Epithelial cell of esophagus (primary cell): Measurements from ENCODE around the gene FZD2.

Experiments
- DNase-seq: peaks from one replicate; pipeline ENCODE4 v3.0.0; 2010; ENCODE audit warnings: low read depth
- H3K4me3 ChIP-seq: 2 replicates; pipeline ENCODE4 v1.5.1; 2011; ENCODE audit warnings: mild to moderate bottlenecking, low read length, control low read depth
- TF ChIP-seq, protein P1 (sequence below): IDR thresholded peaks from 2 replicates; pipeline ENCODE4 v1.5.1; 2011; ENCODE audit warnings: low read depth, mild to moderate bottlenecking, low read length, control low read depth, inconsistent platforms; ENCODE audit not compliant: insufficient read depth; ENCODE audit errors: missing control alignments

Gene FZD2

DNA sequence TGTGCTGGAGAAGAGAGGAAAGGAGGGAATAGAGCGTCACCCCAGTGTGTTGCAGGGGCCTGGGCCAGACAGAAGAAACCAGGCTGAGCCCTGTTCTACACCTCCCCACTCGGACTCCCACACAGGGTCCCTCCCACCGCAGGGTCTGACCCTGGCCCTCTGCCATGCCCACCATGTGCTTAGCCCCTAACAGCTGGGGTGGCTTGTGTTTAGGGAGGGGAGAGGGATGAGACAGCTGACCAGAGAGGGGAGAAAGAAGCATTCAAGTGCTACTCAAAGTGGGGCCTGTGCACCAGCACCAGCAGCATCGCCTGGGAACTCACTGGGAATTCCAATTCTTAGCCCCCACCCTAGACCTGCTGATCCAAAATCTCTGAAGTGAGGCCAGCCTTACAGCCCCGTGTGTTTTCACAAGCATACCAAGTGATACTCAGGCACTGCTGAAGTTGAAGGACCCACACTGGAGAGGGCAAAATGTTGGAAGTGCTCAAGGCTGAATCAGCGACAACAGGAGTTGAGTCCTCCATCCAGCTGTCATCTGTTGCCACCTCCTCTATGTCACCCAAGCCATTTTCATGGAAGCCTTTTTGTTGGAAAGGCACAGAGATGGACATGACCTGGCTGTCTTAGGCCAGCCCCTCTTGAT lies 47.0 kb downstream of the FZD2 start:
- TF ChIP-seq, protein P1, sequence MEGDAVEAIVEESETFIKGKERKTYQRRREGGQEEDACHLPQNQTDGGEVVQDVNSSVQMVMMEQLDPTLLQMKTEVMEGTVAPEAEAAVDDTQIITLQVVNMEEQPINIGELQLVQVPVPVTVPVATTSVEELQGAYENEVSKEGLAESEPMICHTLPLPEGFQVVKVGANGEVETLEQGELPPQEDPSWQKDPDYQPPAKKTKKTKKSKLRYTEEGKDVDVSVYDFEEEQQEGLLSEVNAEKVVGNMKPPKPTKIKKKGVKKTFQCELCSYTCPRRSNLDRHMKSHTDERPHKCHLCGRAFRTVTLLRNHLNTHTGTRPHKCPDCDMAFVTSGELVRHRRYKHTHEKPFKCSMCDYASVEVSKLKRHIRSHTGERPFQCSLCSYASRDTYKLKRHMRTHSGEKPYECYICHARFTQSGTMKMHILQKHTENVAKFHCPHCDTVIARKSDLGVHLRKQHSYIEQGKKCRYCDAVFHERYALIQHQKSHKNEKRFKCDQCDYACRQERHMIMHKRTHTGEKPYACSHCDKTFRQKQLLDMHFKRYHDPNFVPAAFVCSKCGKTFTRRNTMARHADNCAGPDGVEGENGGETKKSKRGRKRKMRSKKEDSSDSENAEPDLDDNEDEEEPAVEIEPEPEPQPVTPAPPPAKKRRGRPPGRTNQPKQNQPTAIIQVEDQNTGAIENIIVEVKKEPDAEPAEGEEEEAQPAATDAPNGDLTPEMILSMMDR, result no peak
- DNase-seq, result no peak
- H3K4me3 ChIP-seq, result no peak overlapping the region

DNA sequence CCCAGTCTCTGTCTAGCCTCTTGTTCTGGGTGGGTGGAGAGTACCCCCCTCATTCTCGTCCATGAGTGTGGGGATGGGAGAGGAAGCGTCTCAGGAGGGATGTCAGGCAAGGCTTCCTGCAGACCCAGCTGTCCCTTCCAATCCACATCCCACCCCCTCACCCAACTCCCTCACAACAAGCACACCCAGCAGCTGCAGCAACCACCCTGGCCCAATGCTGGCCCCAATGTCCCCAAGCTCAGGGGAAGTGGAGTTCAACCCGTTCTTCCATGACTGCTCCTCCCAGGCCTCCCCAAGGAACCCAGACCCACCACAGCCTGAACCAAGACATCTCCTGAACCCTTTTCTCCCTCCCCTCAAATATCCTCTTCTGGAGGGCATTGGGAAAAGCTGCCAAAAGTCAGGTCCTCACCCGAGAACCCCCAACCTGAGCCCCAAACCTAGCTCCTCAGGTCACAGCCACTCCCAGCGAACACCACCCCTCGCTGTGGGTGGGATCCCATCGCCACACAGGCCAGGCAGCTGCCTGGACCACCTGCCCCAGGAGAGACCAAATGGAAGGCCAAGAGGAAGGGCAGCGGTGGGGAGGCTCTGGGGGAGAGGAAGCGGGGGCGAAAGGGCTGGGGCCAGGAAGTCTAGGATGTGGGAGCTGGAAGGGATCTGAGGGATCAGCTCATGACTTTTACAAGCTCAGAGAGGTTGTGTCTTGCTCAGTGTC lies 47.6 kb downstream of the FZD2 start:
- TF ChIP-seq, protein P1, result no peak
- no peak for DNase-seq
- no peak overlapping the region for H3K4me3 ChIP-seq

DNA sequence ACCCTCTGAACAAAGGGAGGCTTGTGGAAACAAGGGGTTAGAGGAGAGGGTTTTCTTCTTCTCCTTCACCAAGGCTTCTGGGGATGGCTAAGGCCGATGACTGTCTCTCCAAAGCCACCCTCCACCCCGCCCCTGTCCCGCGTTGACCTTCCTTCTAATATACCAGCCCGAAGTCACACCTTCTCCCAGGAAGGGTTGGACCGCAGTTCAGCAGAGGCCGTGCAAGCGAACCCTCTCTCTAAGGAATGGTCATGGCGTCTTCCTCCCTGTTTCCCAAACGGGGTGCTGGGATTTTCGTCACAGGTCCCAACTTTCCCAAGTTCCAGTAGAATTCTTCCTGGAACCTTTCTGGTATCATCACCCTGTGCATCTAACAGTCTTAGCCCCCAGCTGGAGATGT lies 49.4 kb downstream of the FZD2 start:
- no peak for DNase-seq
- no peak overlapping the region for H3K4me3 ChIP-seq
- TF ChIP-seq, protein P1, result no peak

DNA sequence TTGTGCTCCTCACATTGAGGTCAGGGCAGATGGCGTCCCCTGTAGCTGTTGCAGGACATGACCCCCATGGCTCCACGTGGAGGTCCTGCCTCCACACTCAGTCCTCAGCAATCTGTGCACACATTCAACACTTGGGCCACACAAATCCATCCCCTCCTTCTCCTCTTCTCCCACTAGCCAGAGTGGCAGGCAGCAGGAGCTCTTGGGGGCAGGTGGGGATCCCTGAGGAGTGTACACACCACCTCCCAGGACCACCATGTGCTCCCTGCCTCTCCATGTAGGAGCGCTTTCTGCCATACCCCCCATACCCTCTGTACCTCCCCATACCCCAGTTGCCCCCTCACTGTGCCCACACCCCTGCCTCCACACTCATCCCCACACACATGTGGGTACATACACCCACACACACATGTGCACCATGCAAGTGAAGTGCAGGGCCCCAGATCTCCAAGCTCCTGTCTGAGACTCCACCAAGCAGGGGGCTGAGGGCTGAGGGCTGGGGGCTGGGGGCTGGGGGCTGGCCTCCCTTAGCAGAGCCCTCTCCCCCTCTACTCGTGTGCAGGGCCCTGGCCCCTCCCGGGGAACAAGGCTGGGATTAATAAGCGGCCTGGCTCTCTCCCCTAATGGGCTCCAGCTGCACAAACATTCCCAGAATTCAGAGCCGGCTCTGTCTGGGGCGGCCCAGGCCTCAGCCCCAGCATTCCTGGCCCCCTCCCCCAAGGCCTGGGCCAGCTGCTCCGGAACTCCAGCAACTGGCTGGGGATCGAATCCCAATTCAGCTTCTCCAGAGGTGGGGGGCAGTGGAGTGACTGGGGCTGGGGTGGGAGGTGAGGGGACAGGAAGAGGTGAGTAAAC lies 50.8 kb downstream of the FZD2 start:
- no peak for DNase-seq
- no peak overlapping the region for H3K4me3 ChIP-seq
- TF ChIP-seq, protein P1, result no peak

DNA sequence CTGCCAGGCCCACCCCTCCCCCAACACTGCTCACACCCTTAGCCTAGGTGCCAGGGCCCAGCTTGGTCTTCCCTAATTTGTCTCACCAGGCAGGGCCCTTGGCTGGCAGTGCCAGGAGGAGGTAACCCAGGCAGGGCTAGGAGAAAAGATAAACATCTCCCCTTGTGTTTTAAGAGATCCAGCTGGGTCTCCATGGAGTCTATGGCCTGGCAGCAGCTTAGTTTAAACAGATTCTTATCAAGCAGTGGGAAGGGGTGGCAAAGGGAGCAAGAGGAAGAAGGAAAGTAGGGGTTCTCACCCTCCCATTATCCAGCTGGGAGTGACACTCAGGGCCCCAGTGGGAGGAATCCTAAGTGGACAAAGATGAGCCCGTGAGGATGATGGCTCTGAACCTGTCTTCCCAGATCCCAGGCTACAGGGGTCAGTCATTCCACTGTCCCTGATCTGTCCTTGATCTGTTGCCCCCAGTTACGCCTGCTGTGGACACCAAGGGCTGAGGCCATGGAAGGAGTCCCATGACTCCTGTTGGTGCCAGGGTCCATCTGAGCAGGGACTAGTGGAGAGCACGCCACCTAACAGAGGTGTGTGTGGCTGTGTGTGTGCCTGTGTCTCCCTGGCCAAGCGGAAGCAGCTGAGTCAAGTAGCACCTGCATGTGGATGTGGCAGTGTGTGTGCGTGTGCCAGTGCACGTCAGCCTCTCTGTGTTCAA lies 51.6 kb downstream of the FZD2 start:
- H3K4me3 ChIP-seq, result no peak overlapping the region
- TF ChIP-seq, protein P1, result no peak
- DNase-seq, result no peak

DNA sequence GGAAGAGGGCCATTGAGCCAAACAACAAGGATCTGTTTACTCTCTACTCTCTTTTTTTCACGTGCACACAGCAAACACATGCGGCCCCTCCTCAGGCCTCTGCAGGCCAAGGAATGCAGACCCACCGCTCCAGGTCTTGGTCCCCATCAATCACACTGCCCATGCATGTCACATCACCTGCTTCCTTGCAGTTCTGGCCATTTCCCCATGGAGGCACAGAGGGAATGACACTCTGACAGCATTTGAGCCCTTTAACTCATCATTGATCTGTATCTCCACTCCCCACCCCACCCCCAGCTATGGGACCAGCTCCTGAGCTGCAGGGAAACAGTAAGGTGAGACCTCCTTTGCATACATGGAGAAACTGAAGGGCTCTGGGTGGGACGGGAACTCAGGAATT lies 53.0 kb downstream of the FZD2 start:
- H3K4me3 ChIP-seq, result no peak overlapping the region
- TF ChIP-seq, protein P1, result no peak
- DNase-seq, result no peak
